Smooth muscle cell of the coronary artery (primary cell): ENCODE data around the gene ANKLE2. TPM values are rescaled to one million over a fixed set of nuclear protein-coding genes. Genes with fewer than 3 reads are reported as not detected.

Experiments
- total RNA-seq: library from RNA; depleted of rRNA; stranded (reverse); fragments of >200 nt; gene quantifications from 2 replicates; pipeline ENCODE4 v1.2.3, GENCODE V29; 2014; ENCODE audit warnings: low replicate concordance

ANKLE2 gene
- total RNA-seq, result 59.5 and 110 TPM in 2 replicates

DNA sequence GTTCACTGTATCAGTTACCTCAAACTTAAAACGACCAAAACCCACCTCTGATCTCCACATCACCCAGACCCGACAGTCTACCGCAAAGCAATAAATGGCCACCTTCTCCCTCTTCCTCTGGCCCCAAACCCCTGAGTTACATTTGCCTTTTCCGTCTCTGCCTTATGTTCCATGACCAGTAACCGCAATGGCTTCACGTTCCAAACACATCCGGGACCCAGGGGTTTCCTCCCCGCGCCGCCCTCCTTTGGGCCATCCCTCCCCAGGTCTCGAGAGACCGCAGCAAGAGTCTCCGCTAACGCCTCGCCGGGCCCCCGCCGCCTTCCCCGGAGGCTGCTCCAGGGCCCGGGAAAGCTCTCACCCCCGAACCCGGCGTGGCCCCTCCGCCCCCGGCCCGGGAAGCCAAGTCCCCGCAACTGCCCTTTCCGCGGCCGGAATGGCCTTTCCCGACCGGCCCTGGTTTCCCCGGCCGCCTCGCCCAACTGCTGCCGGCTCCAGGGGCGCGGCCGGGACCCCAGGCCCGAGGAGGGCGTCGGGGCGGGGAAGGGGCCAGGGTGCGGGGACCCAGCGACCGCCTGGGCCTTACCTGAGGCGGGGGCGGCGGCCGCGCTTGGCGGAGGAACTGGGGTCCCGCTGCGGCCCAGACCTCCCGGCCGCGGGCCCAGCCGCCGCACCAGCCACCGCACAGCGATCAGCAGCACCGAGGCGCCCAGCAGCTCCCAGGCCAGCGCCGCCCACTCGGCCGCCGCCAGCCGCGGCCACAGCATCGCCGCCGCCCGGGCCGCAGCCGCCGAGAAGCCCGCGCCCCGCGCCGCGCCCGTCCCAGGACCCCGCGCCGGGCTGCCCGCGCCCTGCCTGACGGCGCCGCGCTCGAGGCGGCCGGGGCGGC is at the start of gene ANKLE2:
ANKLE2 (minus strand) TSS at position 801 of the 889 bp plus-strand sequence; CDS start at position 767, 34 bp downstream.

DNA sequence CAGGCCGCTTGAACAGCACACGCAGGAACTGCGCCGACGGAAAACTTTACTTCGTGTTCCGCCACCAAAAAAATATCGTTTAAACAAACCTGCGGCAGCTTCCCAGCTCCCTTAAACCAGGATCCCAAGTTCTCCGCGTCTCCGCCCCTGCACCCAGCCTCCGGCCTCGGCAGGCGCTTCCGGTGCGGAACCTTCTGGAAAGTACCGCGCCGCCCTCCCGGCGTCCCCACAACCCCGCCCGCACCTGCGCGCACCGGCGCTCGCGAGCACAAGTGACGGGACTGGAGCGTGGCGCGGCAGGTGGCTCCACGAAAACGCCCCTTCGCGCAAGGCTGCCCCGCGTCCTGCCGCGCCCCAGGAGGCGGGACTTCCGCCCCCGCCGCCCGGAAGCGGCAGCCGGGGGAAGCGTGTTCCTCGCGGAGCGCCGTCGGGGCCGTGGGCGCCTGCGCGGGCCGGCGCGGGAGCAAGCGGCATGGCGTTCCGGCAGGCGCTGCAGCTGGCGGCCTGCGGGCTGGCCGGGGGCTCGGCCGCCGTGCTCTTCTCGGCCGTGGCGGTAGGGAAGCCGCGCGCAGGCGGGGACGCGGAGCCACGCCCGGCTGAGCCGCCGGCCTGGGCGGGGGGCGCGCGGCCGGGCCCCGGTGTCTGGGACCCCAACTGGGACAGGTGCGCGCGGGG is 51.1 kb downstream of the ANKLE2 start, which contains the start of gene PGAM5:
PGAM5 (plus strand) TSS at position 438 of the 675 bp plus-strand sequence; CDS start at position 473, 35 bp downstream.

DNA sequence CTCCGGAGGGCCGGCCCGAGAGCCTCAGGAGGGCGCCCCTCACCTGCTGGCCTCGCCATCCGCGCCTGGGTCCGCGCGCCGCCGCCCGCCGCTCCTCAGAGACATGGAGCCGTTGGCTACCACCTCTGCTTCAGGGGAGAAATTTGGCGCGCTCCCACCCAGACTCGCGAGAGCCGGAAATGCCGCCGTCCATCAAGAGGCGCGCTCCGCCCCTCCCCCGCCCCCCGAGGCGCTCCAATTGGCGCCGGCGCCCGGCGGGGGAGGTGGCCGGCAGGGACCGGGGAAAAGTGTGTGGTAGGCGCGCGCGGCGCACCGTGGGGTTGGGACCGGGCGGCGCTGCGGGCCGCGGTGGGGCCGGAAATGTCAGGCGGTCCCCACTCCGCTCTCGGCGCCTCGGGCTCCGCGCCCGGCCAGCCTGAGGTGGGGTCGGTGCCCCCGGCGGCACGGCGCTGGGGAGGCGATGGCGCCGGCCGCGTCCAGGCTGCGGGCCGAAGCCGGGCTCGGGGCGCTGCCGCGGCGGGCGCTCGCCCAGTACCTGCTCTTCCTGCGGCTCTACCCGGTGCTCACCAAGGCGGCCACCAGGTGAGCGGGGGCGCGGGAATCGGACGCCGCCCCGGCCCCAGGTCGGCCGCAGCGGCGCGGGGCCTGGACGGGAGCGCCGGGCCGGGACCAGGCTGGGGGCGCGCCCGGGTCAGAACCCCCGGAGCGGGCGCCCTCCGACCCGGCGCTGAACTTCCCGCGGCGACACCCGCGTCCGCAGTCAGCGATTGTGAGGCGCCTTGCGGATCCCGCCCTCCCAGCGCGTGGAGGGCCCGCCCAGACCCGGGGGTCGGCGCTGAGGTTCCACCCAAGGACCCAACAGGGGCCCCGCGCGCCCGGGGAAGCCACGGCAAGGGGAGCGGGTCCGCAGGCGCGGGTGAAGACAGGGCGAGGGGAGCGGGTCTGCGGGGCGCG is 74.1 kb downstream of the ANKLE2 start, which contains the start of the genes POLE and PXMP2:
POLE (minus strand) TSS at position 132 of the 954 bp plus-strand sequence; CDS start at position 105, 27 bp downstream.
PXMP2 (plus strand) TSS at position 377 of the 954 bp plus-strand sequence; CDS start at position 461, 84 bp downstream.

Other genes starting within 250 kb of the ANKLE2 start
- not detected in 2 replicates for gene LRCOL1, start 151.2 kb downstream of the ANKLE2 start, total RNA-seq
- not detected in 2 replicates for gene P2RX2, start 143.1 kb downstream of the ANKLE2 start, total RNA-seq
- gene POLE, start 74.5 kb downstream of the ANKLE2 start, total RNA-seq, result 12.5 and 20.8 TPM in 2 replicates
- 15.3 and 18.6 TPM in 2 replicates for gene PXMP2, start 74.2 kb downstream of the ANKLE2 start, total RNA-seq
- 17.0 and 29.2 TPM in 2 replicates for gene PGAM5, start 51.0 kb downstream of the ANKLE2 start, total RNA-seq
- gene GOLGA3, start 67.0 kb upstream of the ANKLE2 start, total RNA-seq, result 145 and 157 TPM in 2 replicates
- gene CHFR, start 125.8 kb upstream of the ANKLE2 start, total RNA-seq, result 26.2 and 39.8 TPM in 2 replicates
- gene ZNF605, start 194.5 kb upstream of the ANKLE2 start, total RNA-seq, result 8.0 and 8.2 TPM in 2 replicates
- 5.1 and 11.7 TPM in 2 replicates for gene ZNF26, start 224.5 kb upstream of the ANKLE2 start, total RNA-seq